ENCODE data around the gene MRC2. TPM values are rescaled to one million over a fixed set of nuclear protein-coding genes. Genes with fewer than 3 reads are reported as not detected.

MRC2 gene
- total RNA-seq, 1 donor = 245 TPM

GRCh38 chr17:62660629-62661118, 33.2 kb downstream of the MRC2 start:
- TF ChIP-seq CTCF (IDR thresholded peaks at IDR 0.05; ENCODE audit: insufficient read depth, low read length) = no peak

DNA sequence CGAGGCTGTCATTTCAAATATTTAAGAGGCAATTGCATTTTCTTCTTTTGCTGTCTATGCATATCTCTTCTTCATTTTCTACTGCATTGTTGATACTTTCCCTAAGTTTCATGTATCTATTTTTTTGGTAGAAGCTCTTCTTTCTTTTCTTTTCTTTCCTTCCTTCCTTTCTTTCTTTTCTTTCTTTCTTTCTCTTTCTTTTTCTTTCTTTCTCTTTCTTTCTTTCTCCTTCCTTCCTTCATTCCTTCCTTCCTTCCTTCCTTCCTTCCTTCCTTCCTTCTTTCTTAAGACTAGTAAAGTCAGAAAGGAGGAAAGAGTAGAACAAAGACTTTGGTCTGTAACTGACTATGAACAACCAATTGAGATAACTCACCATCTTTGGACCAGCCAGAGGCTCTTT, 33.9 kb downstream of the MRC2 start:
- no peak for DNase-seq (ENCODE audit: low read depth)
- no peak overlapping the region for H3K4me3 ChIP-seq (ENCODE audit: low read depth, low read length)
- no peak for TF ChIP-seq CTCF (IDR thresholded peaks at IDR 0.05; ENCODE audit: insufficient read depth, low read length)

More at GRCh38 chr17:62660629-62661118, 33.2 kb downstream of the MRC2 start:
- DNase-seq (ENCODE audit: low read depth) = no peak
- H3K4me3 ChIP-seq (ENCODE audit: low read depth, low read length) = no peak overlapping the region

DNA sequence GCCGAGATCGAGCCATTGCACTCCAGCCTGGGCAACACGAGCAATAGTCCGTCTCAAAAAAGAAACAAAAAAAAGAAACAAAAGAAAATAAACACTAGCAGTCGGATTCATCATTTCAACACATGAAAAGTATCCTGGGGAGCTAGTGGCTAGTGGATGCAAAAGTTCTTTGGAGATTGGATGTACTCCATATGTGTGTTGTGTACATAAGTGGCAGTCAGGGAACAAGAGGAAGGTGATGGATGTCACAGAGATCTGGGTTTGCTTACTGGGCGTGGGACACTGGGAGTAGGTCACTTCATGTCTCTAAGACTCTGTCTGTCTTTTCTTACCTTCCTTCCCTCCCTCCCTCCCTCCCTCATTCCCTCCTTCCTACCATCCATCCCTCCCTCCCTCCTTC, 35.4 kb downstream of the MRC2 start:
- H3K4me3 ChIP-seq (ENCODE audit: low read depth, low read length) = no peak overlapping the region
- TF ChIP-seq CTCF (IDR thresholded peaks at IDR 0.05; ENCODE audit: insufficient read depth, low read length) = no peak
- no peak for DNase-seq (ENCODE audit: low read depth)

- no peak for DNase-seq (ENCODE audit: low read depth)
- no peak overlapping the region for H3K4me3 ChIP-seq (ENCODE audit: low read depth, low read length)
- TF ChIP-seq CTCF (IDR thresholded peaks at IDR 0.05; ENCODE audit: insufficient read depth, low read length) = no peak
Observed at GRCh38 chr17:62663304-62663703, 35.8 kb downstream of the MRC2 start.

DNA sequence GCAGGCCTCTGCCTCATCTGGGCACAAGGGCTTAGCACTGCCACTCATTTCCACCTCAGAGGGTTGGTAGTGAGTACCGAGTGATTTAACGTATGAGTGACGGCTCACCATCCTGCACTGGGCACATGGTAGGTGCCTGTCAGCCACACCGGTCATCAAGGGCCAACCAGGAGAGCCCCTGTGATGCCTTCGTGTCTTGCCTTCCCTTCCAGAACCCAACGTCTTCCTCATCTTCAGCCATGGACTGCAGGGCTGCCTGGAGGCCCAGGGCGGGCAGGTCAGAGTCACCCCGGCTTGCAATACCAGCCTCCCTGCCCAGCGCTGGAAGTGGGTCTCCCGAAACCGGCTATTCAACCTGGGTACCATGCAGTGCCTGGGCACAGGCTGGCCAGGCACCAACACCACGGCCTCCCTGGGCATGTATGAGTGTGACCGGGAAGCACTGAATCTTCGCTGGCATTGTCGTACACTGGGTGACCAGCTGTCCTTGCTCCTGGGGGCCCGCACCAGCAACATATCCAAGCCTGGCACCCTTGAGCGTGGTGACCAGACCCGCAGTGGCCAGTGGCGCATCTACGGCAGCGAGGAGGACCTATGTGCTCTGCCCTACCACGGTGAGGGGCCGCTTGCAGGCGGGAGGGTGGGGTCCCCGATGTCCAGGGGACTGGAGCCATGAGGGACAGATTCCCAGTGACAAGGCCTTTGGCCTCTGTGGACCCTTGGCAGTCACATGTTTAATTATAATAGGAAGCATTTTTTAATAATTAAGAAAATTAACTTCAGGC, 37.1 kb downstream of the MRC2 start:
- no peak overlapping the region for H3K4me3 ChIP-seq (ENCODE audit: low read depth, low read length)
- no peak for TF ChIP-seq CTCF (IDR thresholded peaks at IDR 0.05; ENCODE audit: insufficient read depth, low read length)
- DNase-seq (ENCODE audit: low read depth) = no peak

DNA sequence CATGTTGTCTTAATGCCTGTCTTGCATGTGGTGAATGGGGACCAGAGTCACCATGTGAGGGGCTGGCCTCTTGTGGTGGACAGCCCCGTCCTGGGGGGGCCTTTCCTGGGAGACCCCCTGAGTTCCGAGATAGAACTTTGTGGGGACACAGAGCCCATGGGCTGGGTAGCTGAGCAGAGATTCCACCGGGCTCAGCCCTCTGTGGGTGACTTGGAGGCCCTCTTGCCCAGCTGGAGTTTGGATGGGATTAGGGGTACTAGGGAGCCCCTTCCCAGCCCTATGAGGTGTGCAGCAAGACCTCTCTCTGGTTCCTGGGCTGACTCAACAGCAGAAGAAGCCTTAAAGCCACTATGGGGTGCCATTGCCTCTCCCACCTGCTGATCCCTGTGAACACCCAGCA, 38.1 kb downstream of the MRC2 start:
- no peak for DNase-seq (ENCODE audit: low read depth)
- no peak overlapping the region for H3K4me3 ChIP-seq (ENCODE audit: low read depth, low read length)
- TF ChIP-seq CTCF (IDR thresholded peaks at IDR 0.05; ENCODE audit: insufficient read depth, low read length) = no peak

Data from fibroblast of the aortic adventitia (primary cell).